Measurements from ENCODE around the gene CPLANE2.

CPLANE2 gene

GRCh38 chr1:16203550-16203949 lies 33.4 kb downstream of the CPLANE2 start:
- DNase-seq: no peak
- H3K9me3 ChIP-seq (replicated peaks; ENCODE audit: insufficient read depth, low read length): no peaks in the 10 kb centered on the region
- H3K4me3 ChIP-seq (ENCODE audit: low read length): no peak overlapping the region
- H2AFZ ChIP-seq (ENCODE audit: low read length): no peak overlapping the region
- TF ChIP-seq EZH2phosphoT487 (IDR thresholded peaks at IDR 0.05; ENCODE audit: low read length) (no peak), EZH2 (optimal IDR thresholded peaks at IDR 0.05; ENCODE audit: low read depth, low read length) (no peak), CTCF (IDR thresholded peaks at IDR 0.05; ENCODE audit: low read length) (no peak)
- H3K36me3 ChIP-seq (replicated peaks; ENCODE audit: insufficient read depth, low read length): no peaks in the 10 kb centered on the region
- H3K4me1 ChIP-seq (ENCODE audit: low read length): no peaks in the 10 kb centered on the region; the same call in 1 of the 2 replicates
- no peaks in the 10 kb centered on the region for H3K79me2 ChIP-seq (ENCODE audit: low read length)
- no peaks in the 10 kb centered on the region for H3K27me3 ChIP-seq (replicated peaks; ENCODE audit: insufficient read depth, low read length)
- H3F3A ChIP-seq (ENCODE audit: insufficient read depth, low read length): peaks cover 4% of the 10 kb centered on the region; the same call in 1 of the 2 replicates
- no peaks in the 10 kb centered on the region for H4K20me1 ChIP-seq (ENCODE audit: insufficient read depth, low read length)
- H3K4me2 ChIP-seq (ENCODE audit: low read depth, low read length): no peak overlapping the region
- H3K9ac ChIP-seq (ENCODE audit: low read length): no peak overlapping the region
- H3K27ac ChIP-seq (ENCODE audit: low read length): no peak overlapping the region
- no peaks in the 10 kb centered on the region for H3K9me2 ChIP-seq (replicated peaks; ENCODE audit: insufficient read depth, low read length)

- H3K4me3 ChIP-seq (ENCODE audit: low read length): no peak overlapping the region
- H3K27ac ChIP-seq (ENCODE audit: low read length): no peak overlapping the region
- peaks cover 4% of the 10 kb centered on the region; the same call in 1 of the 2 replicates for H3F3A ChIP-seq (ENCODE audit: insufficient read depth, low read length)
- H2AFZ ChIP-seq (ENCODE audit: low read length): no peak overlapping the region
- H3K36me3 ChIP-seq (replicated peaks; ENCODE audit: insufficient read depth, low read length): no peaks in the 10 kb centered on the region
- no peak overlapping the region for H3K9ac ChIP-seq (ENCODE audit: low read length)
- H3K9me3 ChIP-seq (replicated peaks; ENCODE audit: insufficient read depth, low read length): no peaks in the 10 kb centered on the region
- TF ChIP-seq EZH2 (optimal IDR thresholded peaks at IDR 0.05; ENCODE audit: low read depth, low read length): no peak
- no peak for TF ChIP-seq EZH2phosphoT487 (IDR thresholded peaks at IDR 0.05; ENCODE audit: low read length)
- no peak for TF ChIP-seq CTCF (IDR thresholded peaks at IDR 0.05; ENCODE audit: low read length)
- H3K9me2 ChIP-seq (replicated peaks; ENCODE audit: insufficient read depth, low read length): no peaks in the 10 kb centered on the region
- H4K20me1 ChIP-seq (ENCODE audit: insufficient read depth, low read length): no peaks in the 10 kb centered on the region
- no peak overlapping the region for H3K4me2 ChIP-seq (ENCODE audit: low read depth, low read length)
- no peaks in the 10 kb centered on the region; the same call in 1 of the 2 replicates for H3K4me1 ChIP-seq (ENCODE audit: low read length)
- H3K79me2 ChIP-seq (ENCODE audit: low read length): no peaks in the 10 kb centered on the region
- no peak for DNase-seq
- H3K27me3 ChIP-seq (replicated peaks; ENCODE audit: insufficient read depth, low read length): no peaks in the 10 kb centered on the region
Observed at GRCh38 chr1:16202281-16203210, 34.4 kb downstream of the CPLANE2 start.

- no peak overlapping the region for H3K9ac ChIP-seq (ENCODE audit: low read length)
- no peaks in the 10 kb centered on the region for H4K20me1 ChIP-seq (ENCODE audit: insufficient read depth, low read length)
- no peak overlapping the region for H2AFZ ChIP-seq (ENCODE audit: low read length)
- no peaks in the 10 kb centered on the region for H3K9me3 ChIP-seq (replicated peaks; ENCODE audit: insufficient read depth, low read length)
- no peak overlapping the region for H3K4me3 ChIP-seq (ENCODE audit: low read length)
- 0 out of 2 replicates have a peak, but pooled peaks cover 4% of the 10 kb centered on the region for H3K27me3 ChIP-seq (replicated peaks; ENCODE audit: insufficient read depth, low read length)
- no peak for TF ChIP-seq EZH2phosphoT487 (IDR thresholded peaks at IDR 0.05; ENCODE audit: low read length)
- TF ChIP-seq CTCF (IDR thresholded peaks at IDR 0.05; ENCODE audit: low read length): no peak
- no peak for TF ChIP-seq EZH2 (optimal IDR thresholded peaks at IDR 0.05; ENCODE audit: low read depth, low read length)
- H3K9me2 ChIP-seq (replicated peaks; ENCODE audit: insufficient read depth, low read length): no peaks in the 10 kb centered on the region
- no peak for DNase-seq
- no peaks in the 10 kb centered on the region for H3K4me1 ChIP-seq (ENCODE audit: low read length)
- no peak overlapping the region for H3K4me2 ChIP-seq (ENCODE audit: low read depth, low read length)
- no peaks in the 10 kb centered on the region for H3K36me3 ChIP-seq (replicated peaks; ENCODE audit: insufficient read depth, low read length)
- no peaks in the 10 kb centered on the region for H3K79me2 ChIP-seq (ENCODE audit: low read length)
- H3F3A ChIP-seq (ENCODE audit: insufficient read depth, low read length): no peaks in the 10 kb centered on the region
- no peak overlapping the region for H3K27ac ChIP-seq (ENCODE audit: low read length)
Observed at GRCh38 chr1:16199700-16200099, 37.3 kb downstream of the CPLANE2 start.

Measured in MM.1S (cell line).